Measurements from ENCODE around the gene CNKSR2.

- no peak for TF ChIP-seq CTCF (conservative IDR thresholded peaks at IDR 0.05; ENCODE audit: low read depth, low read length)
- no peak for TF ChIP-seq EZH2 (IDR thresholded peaks at IDR 0.05; ENCODE audit: low read length, unreplicated experiment)
These were observed 10.0 kb downstream of the CNKSR2 start for GRCh38 chrX:21384178-21384577.

All from PC-3 (cell line).